HepG2 (cell line): ENCODE results near the gene TMEM44. TPM values are rescaled to one million over a fixed set of nuclear protein-coding genes. Genes with fewer than 3 reads are reported as not detected.

ENCODE experiments used
- ELF1 ChIP-seq: sonication (generic); formaldehyde crosslinking; IDR thresholded peaks from 2 replicates; pipeline ENCODE4 v1.4.0; 2020; ENCODE audit warnings: missing genetic modification reagents
- HDAC6 ChIP-seq: fragments of 200-600 bp; sonication (generic); IDR thresholded peaks from 2 replicates; pipeline ENCODE4 v1.7.0; 2017; ENCODE audit warnings: mild to moderate bottlenecking, antibody characterized with exemption, low read length, low read depth
- KLF13 ChIP-seq: sonication (generic); formaldehyde crosslinking; IDR thresholded peaks from 2 replicates; pipeline ENCODE4 v1.4.0; 2020; ENCODE audit warnings: mild to moderate bottlenecking, missing genetic modification reagents
- KLF6 ChIP-seq: IDR thresholded peaks from 2 replicates; pipeline ENCODE4 v1.8.0; 2016; ENCODE audit warnings: missing biosample characterization, missing genetic modification reagents
- NFE2 ChIP-seq: sonication (generic); formaldehyde crosslinking; IDR thresholded peaks from 2 replicates; pipeline ENCODE4 v1.4.0; 2020; ENCODE audit warnings: missing genetic modification reagents
- SAP130 ChIP-seq: IDR thresholded peaks from 2 replicates; pipeline ENCODE4 v1.6.1; 2016; ENCODE audit warnings: low read depth
- ZBTB1 ChIP-seq: sonication (generic); formaldehyde crosslinking; IDR thresholded peaks from 2 replicates; pipeline ENCODE4 v1.4.0; 2020; ENCODE audit warnings: missing genetic modification reagents, borderline replicate concordance
- ZNF777 ChIP-seq: sonication (generic); formaldehyde crosslinking; IDR thresholded peaks from 2 replicates; pipeline ENCODE4 v1.4.0; 2020; ENCODE audit warnings: missing genetic modification reagents
- polyA plus RNA-seq, 8 experiments: library from polyadenylated mRNA; depleted of rRNA in 3 of 8; stranded (reverse) in 7 of 8; unstranded in 1 of 8; fragments of >200 nt; fragmentation: Illumina TruSeq in 4 of 8; extraction: Trizol in 4 of 8; gene quantifications; 2 replicates each; pipeline versions ENCODE4 v1.2.1 to v1.2.3, GENCODE V29; 2011 to 2016; ENCODE audit warnings: low read depth in 4 of 8, missing spikeins in 1 of 8, mixed read lengths in 1 of 8; ENCODE audit not compliant: insufficient read depth in 1 of 8
- total RNA-seq, 5 experiments: library from RNA; depleted of rRNA; stranded (reverse); fragments of >200 nt; fragmentation: Illumina TruSeq; extraction: Trizol; gene quantifications; 2 replicates each; pipeline ENCODE4 v1.2.3, GENCODE V29; 2016; ENCODE audit warnings: low read depth in 1 of 5
- TF ChIP-seq, protein P1 (sequence below): sonication (generic); formaldehyde crosslinking; IDR thresholded peaks from 2 replicates; pipeline ENCODE4 v1.4.0; 2020; ENCODE audit warnings: missing genetic modification reagents, borderline replicate concordance
- TF ChIP-seq, protein P2 (sequence below): sonication (generic); formaldehyde crosslinking; IDR thresholded peaks from 2 replicates; pipeline ENCODE4 v1.8.0; 2022; ENCODE audit warnings: missing genetic modification reagents, mild to moderate bottlenecking, inconsistent platforms, borderline replicate concordance
- TF ChIP-seq, protein P3 (sequence below): sonication (generic); formaldehyde crosslinking; IDR thresholded peaks from 2 replicates; pipeline ENCODE4 v1.4.0; 2020; ENCODE audit warnings: missing genetic modification reagents
- TF ChIP-seq, protein P4 (sequence below): sonication (generic); formaldehyde crosslinking; IDR thresholded peaks from 2 replicates; pipeline ENCODE4 v1.4.0; 2020; ENCODE audit warnings: low read depth, mild to moderate bottlenecking, missing genetic modification reagents
- TF ChIP-seq, protein P5 (sequence below): sonication (generic); formaldehyde crosslinking; IDR thresholded peaks from 2 replicates; pipeline ENCODE4 v1.4.0; 2020; ENCODE audit warnings: missing genetic modification reagents, borderline replicate concordance
- TF ChIP-seq, protein P6 (sequence below): sonication (generic); formaldehyde crosslinking; IDR thresholded peaks from 2 replicates; pipeline ENCODE4 v1.4.0; 2020; ENCODE audit warnings: low read depth, missing genetic modification reagents

Gene TMEM44
- total and polyA plus RNA-seq, 2 of the 13 experiments (the other 11 are each of a cell fraction or from before 2014, with no cell fraction given), result 7.3 to 13.8 TPM

DNA sequence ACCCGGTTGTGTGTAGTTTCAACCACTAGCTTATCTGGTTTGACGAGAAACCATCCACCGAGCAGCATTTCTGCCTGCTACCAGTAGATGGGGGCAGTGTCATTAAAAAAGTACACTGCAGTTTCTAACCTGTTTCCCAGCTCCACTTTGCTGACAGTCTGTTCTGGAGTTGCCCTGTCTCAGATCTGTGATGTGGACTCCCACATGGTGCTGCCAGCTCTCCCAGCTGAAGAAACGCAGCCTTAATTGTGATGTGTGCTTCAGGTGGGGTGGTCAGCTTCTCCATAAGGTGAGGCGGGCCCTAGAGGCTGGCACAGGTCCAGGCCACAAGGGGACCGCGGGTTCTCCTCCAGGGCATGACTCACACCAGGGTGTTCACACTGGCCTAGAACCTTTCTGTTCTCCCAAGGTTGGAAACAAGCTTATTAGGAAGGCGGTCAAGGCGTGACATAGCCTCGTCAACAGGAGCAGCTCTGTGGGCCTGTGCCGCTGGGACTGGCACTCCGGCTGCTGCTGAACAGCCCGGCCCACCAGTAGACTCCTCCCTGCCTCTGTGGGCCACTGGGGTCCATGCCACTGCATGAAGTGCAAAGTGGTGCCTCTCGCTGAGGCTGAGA, 49.6 kb upstream of the TMEM44 start (continued):
- TF ChIP-seq, protein P1, sequence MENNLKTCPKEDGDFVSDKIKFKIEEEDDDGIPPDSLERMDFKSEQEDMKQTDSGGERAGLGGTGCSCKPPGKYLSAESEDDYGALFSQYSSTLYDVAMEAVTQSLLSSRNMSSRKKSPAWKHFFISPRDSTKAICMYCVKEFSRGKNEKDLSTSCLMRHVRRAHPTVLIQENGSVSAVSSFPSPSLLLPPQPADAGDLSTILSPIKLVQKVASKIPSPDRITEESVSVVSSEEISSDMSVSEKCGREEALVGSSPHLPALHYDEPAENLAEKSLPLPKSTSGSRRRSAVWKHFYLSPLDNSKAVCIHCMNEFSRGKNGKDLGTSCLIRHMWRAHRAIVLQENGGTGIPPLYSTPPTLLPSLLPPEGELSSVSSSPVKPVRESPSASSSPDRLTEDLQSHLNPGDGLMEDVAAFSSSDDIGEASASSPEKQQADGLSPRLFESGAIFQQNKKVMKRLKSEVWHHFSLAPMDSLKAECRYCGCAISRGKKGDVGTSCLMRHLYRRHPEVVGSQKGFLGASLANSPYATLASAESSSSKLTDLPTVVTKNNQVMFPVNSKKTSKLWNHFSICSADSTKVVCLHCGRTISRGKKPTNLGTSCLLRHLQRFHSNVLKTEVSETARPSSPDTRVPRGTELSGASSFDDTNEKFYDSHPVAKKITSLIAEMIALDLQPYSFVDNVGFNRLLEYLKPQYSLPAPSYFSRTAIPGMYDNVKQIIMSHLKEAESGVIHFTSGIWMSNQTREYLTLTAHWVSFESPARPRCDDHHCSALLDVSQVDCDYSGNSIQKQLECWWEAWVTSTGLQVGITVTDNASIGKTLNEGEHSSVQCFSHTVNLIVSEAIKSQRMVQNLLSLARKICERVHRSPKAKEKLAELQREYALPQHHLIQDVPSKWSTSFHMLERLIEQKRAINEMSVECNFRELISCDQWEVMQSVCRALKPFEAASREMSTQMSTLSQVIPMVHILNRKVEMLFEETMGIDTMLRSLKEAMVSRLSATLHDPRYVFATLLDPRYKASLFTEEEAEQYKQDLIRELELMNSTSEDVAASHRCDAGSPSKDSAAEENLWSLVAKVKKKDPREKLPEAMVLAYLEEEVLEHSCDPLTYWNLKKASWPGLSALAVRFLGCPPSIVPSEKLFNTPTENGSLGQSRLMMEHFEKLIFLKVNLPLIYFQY, result 0 out of 2 replicates have a peak, but pooled peaks have one; percentile 16
- no peak for TF ChIP-seq HDAC6
- TF ChIP-seq KLF13 (CRISPR knock-in tag), result no peak
- TF ChIP-seq, protein P2, sequence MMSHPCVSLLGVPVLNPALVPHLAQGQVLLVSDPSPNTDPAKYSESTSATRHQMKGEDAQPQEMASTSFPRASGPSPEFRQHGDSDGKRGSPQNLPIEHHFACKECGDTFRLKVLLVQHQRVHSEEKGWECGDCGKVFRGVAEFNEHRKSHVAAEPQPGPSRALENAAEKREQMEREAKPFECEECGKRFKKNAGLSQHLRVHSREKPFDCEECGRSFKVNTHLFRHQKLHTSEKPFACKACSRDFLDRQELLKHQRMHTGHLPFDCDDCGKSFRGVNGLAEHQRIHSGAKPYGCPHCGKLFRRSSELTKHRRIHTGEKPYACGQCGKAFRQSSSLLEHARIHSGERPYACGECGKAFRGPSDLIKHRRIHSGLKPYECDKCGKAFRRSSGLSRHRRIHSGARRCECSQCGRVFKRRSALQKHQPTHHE (CRISPR knock-in tag), result 0 out of 2 replicates have a peak, but pooled peaks have one; percentile 51
- peak; percentile 58; the same call in 1 of the 2 replicates for TF ChIP-seq SAP130
- TF ChIP-seq NFE2 (CRISPR knock-in tag), result no peak
- no peak for TF ChIP-seq ZBTB1
- TF ChIP-seq ELF1 (CRISPR knock-in tag), result no peak
- TF ChIP-seq, protein P3, sequence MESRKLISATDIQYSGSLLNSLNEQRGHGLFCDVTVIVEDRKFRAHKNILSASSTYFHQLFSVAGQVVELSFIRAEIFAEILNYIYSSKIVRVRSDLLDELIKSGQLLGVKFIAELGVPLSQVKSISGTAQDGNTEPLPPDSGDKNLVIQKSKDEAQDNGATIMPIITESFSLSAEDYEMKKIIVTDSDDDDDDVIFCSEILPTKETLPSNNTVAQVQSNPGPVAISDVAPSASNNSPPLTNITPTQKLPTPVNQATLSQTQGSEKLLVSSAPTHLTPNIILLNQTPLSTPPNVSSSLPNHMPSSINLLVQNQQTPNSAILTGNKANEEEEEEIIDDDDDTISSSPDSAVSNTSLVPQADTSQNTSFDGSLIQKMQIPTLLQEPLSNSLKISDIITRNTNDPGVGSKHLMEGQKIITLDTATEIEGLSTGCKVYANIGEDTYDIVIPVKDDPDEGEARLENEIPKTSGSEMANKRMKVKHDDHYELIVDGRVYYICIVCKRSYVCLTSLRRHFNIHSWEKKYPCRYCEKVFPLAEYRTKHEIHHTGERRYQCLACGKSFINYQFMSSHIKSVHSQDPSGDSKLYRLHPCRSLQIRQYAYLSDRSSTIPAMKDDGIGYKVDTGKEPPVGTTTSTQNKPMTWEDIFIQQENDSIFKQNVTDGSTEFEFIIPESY (CRISPR knock-in tag), result peak; percentile 69
- TF ChIP-seq, protein P4, sequence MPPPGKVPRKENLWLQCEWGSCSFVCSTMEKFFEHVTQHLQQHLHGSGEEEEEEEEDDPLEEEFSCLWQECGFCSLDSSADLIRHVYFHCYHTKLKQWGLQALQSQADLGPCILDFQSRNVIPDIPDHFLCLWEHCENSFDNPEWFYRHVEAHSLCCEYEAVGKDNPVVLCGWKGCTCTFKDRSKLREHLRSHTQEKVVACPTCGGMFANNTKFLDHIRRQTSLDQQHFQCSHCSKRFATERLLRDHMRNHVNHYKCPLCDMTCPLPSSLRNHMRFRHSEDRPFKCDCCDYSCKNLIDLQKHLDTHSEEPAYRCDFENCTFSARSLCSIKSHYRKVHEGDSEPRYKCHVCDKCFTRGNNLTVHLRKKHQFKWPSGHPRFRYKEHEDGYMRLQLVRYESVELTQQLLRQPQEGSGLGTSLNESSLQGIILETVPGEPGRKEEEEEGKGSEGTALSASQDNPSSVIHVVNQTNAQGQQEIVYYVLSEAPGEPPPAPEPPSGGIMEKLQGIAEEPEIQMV (CRISPR knock-in tag), result no peak
- TF ChIP-seq, protein P5, sequence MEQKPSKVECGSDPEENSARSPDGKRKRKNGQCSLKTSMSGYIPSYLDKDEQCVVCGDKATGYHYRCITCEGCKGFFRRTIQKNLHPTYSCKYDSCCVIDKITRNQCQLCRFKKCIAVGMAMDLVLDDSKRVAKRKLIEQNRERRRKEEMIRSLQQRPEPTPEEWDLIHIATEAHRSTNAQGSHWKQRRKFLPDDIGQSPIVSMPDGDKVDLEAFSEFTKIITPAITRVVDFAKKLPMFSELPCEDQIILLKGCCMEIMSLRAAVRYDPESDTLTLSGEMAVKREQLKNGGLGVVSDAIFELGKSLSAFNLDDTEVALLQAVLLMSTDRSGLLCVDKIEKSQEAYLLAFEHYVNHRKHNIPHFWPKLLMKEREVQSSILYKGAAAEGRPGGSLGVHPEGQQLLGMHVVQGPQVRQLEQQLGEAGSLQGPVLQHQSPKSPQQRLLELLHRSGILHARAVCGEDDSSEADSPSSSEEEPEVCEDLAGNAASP (CRISPR knock-in tag), result 0 out of 2 replicates have a peak, but pooled peaks have one; percentile 25
- TF ChIP-seq ZNF777 (CRISPR knock-in tag), result peak; percentile 57; the same call in 1 of the 2 replicates
- TF ChIP-seq, protein P6, sequence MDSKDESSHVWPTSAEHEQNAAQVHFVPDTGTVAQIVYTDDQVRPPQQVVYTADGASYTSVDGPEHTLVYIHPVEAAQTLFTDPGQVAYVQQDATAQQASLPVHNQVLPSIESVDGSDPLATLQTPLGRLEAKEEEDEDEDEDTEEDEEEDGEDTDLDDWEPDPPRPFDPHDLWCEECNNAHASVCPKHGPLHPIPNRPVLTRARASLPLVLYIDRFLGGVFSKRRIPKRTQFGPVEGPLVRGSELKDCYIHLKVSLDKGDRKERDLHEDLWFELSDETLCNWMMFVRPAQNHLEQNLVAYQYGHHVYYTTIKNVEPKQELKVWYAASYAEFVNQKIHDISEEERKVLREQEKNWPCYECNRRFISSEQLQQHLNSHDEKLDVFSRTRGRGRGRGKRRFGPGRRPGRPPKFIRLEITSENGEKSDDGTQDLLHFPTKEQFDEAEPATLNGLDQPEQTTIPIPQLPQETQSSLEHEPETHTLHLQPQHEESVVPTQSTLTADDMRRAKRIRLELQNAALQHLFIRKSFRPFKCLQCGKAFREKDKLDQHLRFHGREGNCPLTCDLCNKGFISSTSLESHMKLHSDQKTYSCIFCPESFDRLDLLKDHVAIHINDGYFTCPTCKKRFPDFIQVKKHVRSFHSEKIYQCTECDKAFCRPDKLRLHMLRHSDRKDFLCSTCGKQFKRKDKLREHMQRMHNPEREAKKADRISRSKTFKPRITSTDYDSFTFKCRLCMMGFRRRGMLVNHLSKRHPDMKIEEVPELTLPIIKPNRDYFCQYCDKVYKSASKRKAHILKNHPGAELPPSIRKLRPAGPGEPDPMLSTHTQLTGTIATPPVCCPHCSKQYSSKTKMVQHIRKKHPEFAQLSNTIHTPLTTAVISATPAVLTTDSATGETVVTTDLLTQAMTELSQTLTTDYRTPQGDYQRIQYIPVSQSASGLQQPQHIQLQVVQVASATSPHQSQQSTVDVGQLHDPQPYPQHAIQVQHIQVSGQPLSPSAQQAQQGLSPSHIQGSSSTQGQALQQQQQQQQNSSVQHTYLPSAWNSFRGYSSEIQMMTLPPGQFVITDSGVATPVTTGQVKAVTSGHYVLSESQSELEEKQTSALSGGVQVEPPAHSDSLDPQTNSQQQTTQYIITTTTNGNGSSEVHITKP (CRISPR knock-in tag), result peak; percentile 78
- peak; percentile 46; the same call in 1 of the 2 replicates for TF ChIP-seq KLF6 (CRISPR knock-in tag)
